ENCODE results near the gene MRPL2. TPM values are rescaled to one million over a fixed set of nuclear protein-coding genes. Genes with fewer than 3 reads are reported as not detected.

The MRPL2 gene
- total RNA-seq, 1 experiment from 2014 or later, result 123 TPM

GRCh38 chr6:43075670-43076463 is 16.6 kb upstream of the MRPL2 start, which contains the start of gene PTK7:
Gene PTK7, plus strand, starts transcription at chr6:43076314. Its CDS starts 175 bp downstream, at chr6:43076489.
- H3K4me1 Mint-ChIP-seq (ENCODE audit: low read depth, unreplicated experiment), result peaks cover 10% of the 10 kb centered on the region
- no peaks in the 10 kb centered on the region for H3K9me3 Mint-ChIP-seq (ENCODE audit: unreplicated experiment)
- intact Hi-C loops (cut with micrococcal nuclease; ENCODE audit: unreplicated experiment), result loop anchor here (2.0 kb wide), 1 partner anchor 15 kb away; no protein-coding TSS in a partner anchor
- no peaks in the 10 kb centered on the region for H3K9me3 ChIP-seq
- peaks cover 15% of the 10 kb centered on the region for H3K36me3 Mint-ChIP-seq (ENCODE audit: insufficient read depth, unreplicated experiment)
- H3K4me1 ChIP-seq, result peaks cover 21% of the 10 kb centered on the region; the same call in 1 of the 2 replicates
- H3K4me3 ChIP-seq (ENCODE audit: low read depth, low read length), result peak within 1 kb of the TSS; percentile 95
- peak within 1 kb of the TSS; percentile 78 for H3K4me3 Mint-ChIP-seq (ENCODE audit: unreplicated experiment)
- DNase-seq, result peak; percentile 78 to 87
- H3K27ac Mint-ChIP-seq (ENCODE audit: unreplicated experiment), result peak within 1 kb of the TSS; percentile 16
- no peak for TF ChIP-seq CTCF (IDR thresholded peaks at IDR 0.05; ENCODE audit: insufficient read depth in 1 of 2, low read depth in 1 of 2, low read length in 1 of 2, severe bottlenecking in 1 of 2, unreplicated experiment in 1 of 2)
- ChIA-PET POLR2A (interaction anchor here (0.5 to 1.6 kb wide), 10 partner anchors 14 to 294 kb away, joined by 3 to 17 read pairs (median 6); partner anchors contain the start of genes BICRAL, CUL7, CUL9 and KLC4), CTCF (interaction anchor here (0.6 to 1.2 kb wide), 2 partner anchors 21 to 68 kb away, joined by 3 to 8 read pairs; no protein-coding TSS in a partner anchor)
- no peaks in the 10 kb centered on the region for H3K27me3 Mint-ChIP-seq (ENCODE audit: insufficient read depth, unreplicated experiment)
- BruUV-seq (replicated peaks), result no TSS peak
- H3K27me3 ChIP-seq (replicated peaks; ENCODE audit: control insufficient read depth, insufficient read depth, low read length), result no peaks in the 10 kb centered on the region
- peaks cover 2% of the 10 kb centered on the region; the same call in 1 of the 2 replicates for H3K36me3 ChIP-seq (ENCODE audit: control insufficient read depth, insufficient read depth, low read length)

- intact Hi-C loops (cut with micrococcal nuclease; ENCODE audit: unreplicated experiment), result no loop called here
- Histone ChIP-seq H3K36me3 (ENCODE audit: control insufficient read depth, insufficient read depth, low read length) (peaks cover 2% of the 10 kb centered on the region; the same call in 1 of the 2 replicates), H3K9me3 (no peaks in the 10 kb centered on the region), H3K4me1 (peaks cover 24% of the 10 kb centered on the region), H3K4me3 (ENCODE audit: low read depth, low read length) (no peak overlapping the region), H3K27me3 (replicated peaks; ENCODE audit: control insufficient read depth, insufficient read depth, low read length) (no peaks in the 10 kb centered on the region)
- CTCF ChIA-PET, result interaction anchor here (0.6 kb wide), 1 partner anchor 21 kb away, joined by 10 read pairs; no protein-coding TSS in a partner anchor
- BruUV-seq (replicated peaks), result no TSS peak
- H3K36me3 Mint-ChIP-seq (ENCODE audit: insufficient read depth, unreplicated experiment), result peaks cover 14% of the 10 kb centered on the region
- no peak overlapping the region for H3K4me3 Mint-ChIP-seq (ENCODE audit: unreplicated experiment)
- H3K27ac Mint-ChIP-seq (ENCODE audit: unreplicated experiment), result no peak overlapping the region
- no peak for DNase-seq
- no peaks in the 10 kb centered on the region for H3K9me3 Mint-ChIP-seq (ENCODE audit: unreplicated experiment)
- POLR2A ChIA-PET, result interaction anchor here (1.6 kb wide), 1 partner anchor 15 kb away, joined by 11 read pairs; the partner anchor contains the start of genes KLC4 and MRPL2
- no peaks in the 10 kb centered on the region for H3K27me3 Mint-ChIP-seq (ENCODE audit: insufficient read depth, unreplicated experiment)
- peaks cover 17% of the 10 kb centered on the region for H3K4me1 Mint-ChIP-seq (ENCODE audit: low read depth, unreplicated experiment)
- no peak for TF ChIP-seq CTCF (IDR thresholded peaks at IDR 0.05; ENCODE audit: insufficient read depth in 1 of 2, low read depth in 1 of 2, low read length in 1 of 2, severe bottlenecking in 1 of 2, unreplicated experiment in 1 of 2)
Observed at GRCh38 chr6:43074847-43075669, 15.8 kb upstream of the MRPL2 start.

Data from Caco-2 (cell line).